ENCODE measurements around the gene PLTP. TPM values are rescaled to one million over a fixed set of nuclear protein-coding genes. Genes with fewer than 3 reads are reported as not detected.
"Not testable (repeated sequence)": the region's sequence is repeated elsewhere in the genome, so short reads cannot be mapped to it uniquely, and the experiment has no call there.

The PLTP gene
- total RNA-seq, 1 donor from 2014 or later: 38.5 TPM

DNA sequence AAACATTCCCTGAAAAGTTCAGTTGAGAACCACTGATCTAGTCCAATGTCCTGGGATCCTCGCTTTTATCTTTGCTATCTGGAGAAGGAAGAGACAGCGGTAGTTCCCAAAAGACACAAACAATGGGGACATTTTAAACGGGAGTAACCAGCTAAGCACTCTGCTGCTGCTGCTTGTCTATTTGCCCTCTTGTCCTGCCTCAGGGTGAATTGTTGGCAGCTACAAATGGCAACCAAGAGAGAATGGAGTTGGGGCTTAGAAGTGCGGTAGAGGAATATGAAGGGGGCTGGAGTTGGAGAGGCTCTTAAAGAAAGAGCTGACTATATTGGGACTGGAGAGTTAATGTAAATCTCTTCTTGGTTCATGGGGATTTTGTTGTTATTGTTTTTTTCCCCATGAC is 37.4 kb downstream of the PLTP start:
- DNase-seq (ENCODE audit: low read depth): no peak
- no peak for TF ChIP-seq CTCF (conservative IDR thresholded peaks at IDR 0.05; ENCODE audit: low read depth, low read length)
- no peak overlapping the region for H3K4me3 ChIP-seq (ENCODE audit: low read depth, low read length)

- not testable (repeated sequence) for DNase-seq (ENCODE audit: low read depth); H3K4me3 ChIP-seq (ENCODE audit: low read depth, low read length)
Observed at GRCh38 chr20:45874104-45874481, 37.9 kb downstream of the PLTP start.

- H3K4me3 ChIP-seq (ENCODE audit: low read depth, low read length): no peak overlapping the region
- TF ChIP-seq CTCF (conservative IDR thresholded peaks at IDR 0.05; ENCODE audit: low read depth, low read length): no peak
- DNase-seq (ENCODE audit: low read depth): no peak
Observed at GRCh38 chr20:45873409-45874103, 38.4 kb downstream of the PLTP start.

DNA sequence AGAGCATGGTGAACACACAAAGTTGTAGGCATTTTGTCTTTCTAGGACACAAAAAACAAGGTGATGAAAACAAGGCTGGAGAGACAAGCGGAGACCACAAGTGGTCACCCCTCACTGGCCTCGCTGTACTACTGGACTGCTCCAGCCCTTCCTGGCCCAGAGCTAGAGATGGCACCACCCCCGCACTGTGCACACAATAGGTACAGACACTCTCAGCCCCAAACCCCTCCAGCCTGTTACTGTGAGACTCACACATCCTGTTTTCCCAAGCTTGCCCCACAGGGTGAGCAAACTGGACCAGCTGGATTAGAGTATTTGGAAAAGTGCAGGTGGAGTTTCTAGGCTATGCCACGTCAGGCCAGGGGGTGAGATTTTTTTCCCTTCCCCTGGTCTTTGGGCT is 39.3 kb downstream of the PLTP start:
- no peak overlapping the region for H3K4me3 ChIP-seq (ENCODE audit: low read depth, low read length)
- no peak for DNase-seq (ENCODE audit: low read depth)
- TF ChIP-seq CTCF (conservative IDR thresholded peaks at IDR 0.05; ENCODE audit: low read depth, low read length): no peak

- H3K4me3 ChIP-seq (ENCODE audit: low read depth, low read length): no peak overlapping the region
- no peak for TF ChIP-seq CTCF (conservative IDR thresholded peaks at IDR 0.05; ENCODE audit: low read depth, low read length)
- no peak for DNase-seq (ENCODE audit: low read depth)
Observed at GRCh38 chr20:45867819-45868176, 44.2 kb downstream of the PLTP start.

DNA sequence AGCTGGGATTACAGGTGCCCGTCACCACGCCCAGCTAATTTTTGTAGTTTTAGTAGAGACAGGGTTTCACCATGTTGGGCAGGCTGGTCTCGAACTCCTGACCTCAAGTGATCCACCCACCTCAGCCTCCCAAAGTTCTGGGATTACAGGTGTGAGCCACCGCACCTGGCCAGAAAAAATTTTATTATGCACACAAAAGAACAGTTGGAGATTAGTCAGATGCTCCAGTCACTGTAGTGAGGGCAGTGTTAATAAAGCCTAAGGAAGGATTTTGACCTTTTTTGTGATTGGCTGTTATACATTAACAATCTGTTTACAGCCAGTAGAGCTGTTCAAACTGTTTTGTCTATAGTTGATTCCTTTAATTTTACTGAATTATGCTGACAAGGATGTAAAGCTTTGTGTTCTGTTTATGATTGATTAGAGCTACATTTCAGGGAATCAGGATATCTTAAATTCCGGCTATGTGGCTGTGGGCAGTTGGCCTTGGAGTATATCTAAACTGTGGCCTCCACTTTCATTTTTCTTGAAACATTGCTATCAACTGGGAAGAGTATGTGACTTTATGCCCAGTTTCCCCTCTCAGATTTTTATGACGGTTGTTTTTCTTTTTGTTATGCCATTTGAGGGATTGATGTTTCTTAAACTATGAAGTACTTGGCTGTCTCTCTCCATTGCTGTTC is 44.7 kb downstream of the PLTP start:
- no peak overlapping the region for H3K4me3 ChIP-seq (ENCODE audit: low read depth, low read length)
- DNase-seq (ENCODE audit: low read depth): no peak
- TF ChIP-seq CTCF (conservative IDR thresholded peaks at IDR 0.05; ENCODE audit: low read depth, low read length): no peak

DNA sequence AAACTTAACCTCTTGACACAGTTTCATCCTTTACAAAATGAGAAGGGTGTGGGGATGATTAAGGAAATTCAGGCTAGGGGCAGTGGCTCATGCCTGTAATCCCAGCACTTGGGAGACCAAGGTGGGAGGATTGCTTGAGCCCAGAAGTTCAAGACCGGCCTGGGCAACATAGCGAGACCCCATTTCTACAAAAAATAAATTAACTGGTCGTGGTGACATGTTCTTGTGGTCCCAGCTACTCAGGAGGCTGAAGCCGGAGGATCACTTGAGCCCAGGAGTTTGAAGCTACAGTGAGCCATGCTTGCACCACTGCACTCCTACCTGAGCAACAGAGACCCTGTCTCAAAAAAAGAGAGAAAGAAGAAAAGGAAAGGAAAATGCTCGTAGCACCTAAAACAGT is 45.5 kb downstream of the PLTP start:
- TF ChIP-seq CTCF (conservative IDR thresholded peaks at IDR 0.05; ENCODE audit: low read depth, low read length): no peak
- no peak for DNase-seq (ENCODE audit: low read depth)
- no peak overlapping the region for H3K4me3 ChIP-seq (ENCODE audit: low read depth, low read length)
